ENCODE results near the gene ZDHHC19. TPM values are rescaled to one million over a fixed set of nuclear protein-coding genes. Genes with fewer than 3 reads are reported as not detected.

Gene ZDHHC19
- total and polyA plus RNA-seq, 12 donors = 0.19 to 1.3 (median 0.77) TPM; not detected in 9

DNA sequence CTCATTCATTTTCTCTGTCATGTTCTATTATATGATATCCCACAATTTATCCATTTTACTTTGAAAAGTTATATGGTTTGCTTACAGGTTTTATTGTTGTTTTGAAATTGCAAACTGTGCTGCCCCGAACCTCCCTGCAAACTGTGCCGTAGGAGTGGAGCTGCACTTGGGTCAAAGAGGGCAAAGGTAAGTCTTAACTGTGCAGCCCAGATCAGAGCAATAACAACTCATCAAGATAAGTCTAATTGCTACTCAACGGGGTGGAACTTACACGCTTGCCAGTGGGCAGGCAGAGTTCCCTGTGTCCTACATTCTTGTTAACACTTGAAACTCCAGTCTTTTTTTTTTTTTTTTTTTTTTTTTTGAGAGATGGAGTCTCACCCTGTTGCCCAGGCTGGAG, 33.2 kb downstream of the ZDHHC19 start:
- TF ChIP-seq, protein P1, sequence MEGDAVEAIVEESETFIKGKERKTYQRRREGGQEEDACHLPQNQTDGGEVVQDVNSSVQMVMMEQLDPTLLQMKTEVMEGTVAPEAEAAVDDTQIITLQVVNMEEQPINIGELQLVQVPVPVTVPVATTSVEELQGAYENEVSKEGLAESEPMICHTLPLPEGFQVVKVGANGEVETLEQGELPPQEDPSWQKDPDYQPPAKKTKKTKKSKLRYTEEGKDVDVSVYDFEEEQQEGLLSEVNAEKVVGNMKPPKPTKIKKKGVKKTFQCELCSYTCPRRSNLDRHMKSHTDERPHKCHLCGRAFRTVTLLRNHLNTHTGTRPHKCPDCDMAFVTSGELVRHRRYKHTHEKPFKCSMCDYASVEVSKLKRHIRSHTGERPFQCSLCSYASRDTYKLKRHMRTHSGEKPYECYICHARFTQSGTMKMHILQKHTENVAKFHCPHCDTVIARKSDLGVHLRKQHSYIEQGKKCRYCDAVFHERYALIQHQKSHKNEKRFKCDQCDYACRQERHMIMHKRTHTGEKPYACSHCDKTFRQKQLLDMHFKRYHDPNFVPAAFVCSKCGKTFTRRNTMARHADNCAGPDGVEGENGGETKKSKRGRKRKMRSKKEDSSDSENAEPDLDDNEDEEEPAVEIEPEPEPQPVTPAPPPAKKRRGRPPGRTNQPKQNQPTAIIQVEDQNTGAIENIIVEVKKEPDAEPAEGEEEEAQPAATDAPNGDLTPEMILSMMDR (IDR thresholded peaks at IDR 0.05) = no peak
- DNase-seq (no peak), ATAC-seq (no peak)
- Histone ChIP-seq H3K36me3 (no peaks in the 10 kb centered on the region), H3K4me3 (no peak overlapping the region), H3K4me1 (peaks cover 0 to 29% (median 0%) of the 10 kb centered on the region in 9 donors), H3K27ac (no peak overlapping the region), H3K9me3 (no peaks in the 10 kb centered on the region), H3K27me3 (no peaks in the 10 kb centered on the region)
- WGBS, 2 donors = 47 to 48% methylated on average over 4 of the region's 4 CpGs
- intact Hi-C loops (cut with DNase I) = no loop called here

DNA sequence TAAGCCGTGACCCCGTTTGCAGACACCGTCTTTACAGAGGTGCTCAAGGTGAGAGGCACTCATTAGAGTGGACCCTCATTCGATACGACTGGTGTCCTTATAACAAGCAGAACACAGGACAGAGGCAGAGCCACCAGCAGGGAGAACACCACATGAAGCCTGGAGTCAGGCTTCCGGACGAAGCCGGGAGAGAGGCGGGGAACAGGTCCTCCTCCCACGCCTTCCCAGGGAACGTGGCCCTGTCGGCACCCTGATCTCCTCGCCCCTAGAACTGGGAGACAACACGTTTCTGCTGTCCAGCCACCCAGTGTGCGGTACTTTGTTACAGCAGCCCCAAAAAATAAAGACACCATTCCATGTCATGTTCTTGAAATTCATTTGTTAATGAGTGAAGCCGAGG, 33.6 kb downstream of the ZDHHC19 start:
- H3K4me3 ChIP-seq = no peak overlapping the region
- H3K36me3 ChIP-seq = no peaks in the 10 kb centered on the region
- WGBS, 2 donors = 66 to 67% methylated on average over 16 of the region's 16 CpGs

GRCh38 chr3:196175722-196176121, 35.5 kb downstream of the ZDHHC19 start:
- Histone ChIP-seq H3K4me3 (no peak overlapping the region), H3K27ac (no peak overlapping the region), H3K36me3 (no peaks in the 10 kb centered on the region), H3K9me3 (peaks cover 0 to 4% (median 0%) of the 10 kb centered on the region in 11 donors), H3K27me3 (no peaks in the 10 kb centered on the region), H3K4me1 (peaks cover 0 to 28% (median 0%) of the 10 kb centered on the region in 9 donors)
- 80 to 82% methylated on average over 9 of the region's 9 CpGs for WGBS, 2 donors
- intact Hi-C loops (cut with DNase I) = no loop called here
- TF ChIP-seq, protein P1 (IDR thresholded peaks at IDR 0.05) = no peak
- ATAC-seq (no peak), DNase-seq (no peak)

More for the DNA sequence above, 33.6 kb downstream of the ZDHHC19 start:
- TF ChIP-seq, protein P1 (IDR thresholded peaks at IDR 0.05) = no peak
- Histone ChIP-seq H3K27ac (no peak overlapping the region), H3K27me3 (no peaks in the 10 kb centered on the region), H3K9me3 (no peaks in the 10 kb centered on the region), H3K4me1 (peaks cover 0 to 29% (median 0%) of the 10 kb centered on the region in 9 donors)
- intact Hi-C loops (cut with DNase I) = no loop called here
- no peak for ATAC-seq
- DNase-seq = no peak

- no peak overlapping the region for H3K4me3 ChIP-seq
- intact Hi-C loops (cut with DNase I) = no loop called here
- H3K27me3 ChIP-seq = no peaks in the 10 kb centered on the region
- DNase-seq (no peak), ATAC-seq (no peak)
- H3K4me1 ChIP-seq = peaks cover 0 to 23% (median 0%) of the 10 kb centered on the region in 9 donors
- 77 to 82% methylated on average over 19 of the region's 19 CpGs for WGBS, 2 donors
- H3K27ac ChIP-seq = no peak overlapping the region
- H3K36me3 ChIP-seq = no peaks in the 10 kb centered on the region
- H3K9me3 ChIP-seq = peaks cover 0 to 4% (median 0%) of the 10 kb centered on the region in 11 donors
- TF ChIP-seq, protein P1 (IDR thresholded peaks at IDR 0.05) = no peak
Observed at GRCh38 chr3:196175116-196175625, 36.0 kb downstream of the ZDHHC19 start.
